ENCODE measurements around the gene SDC4.

The SDC4 gene

GRCh38 chr20:45344168-45344860 lies 3.9 kb downstream of the SDC4 start:
- DNase-seq (ENCODE audit: low read depth in 1 of 2, low spot score in 1 of 2): no peak

GRCh38 chr20:45343532-45344167 lies 4.6 kb downstream of the SDC4 start:
- no peak for DNase-seq (ENCODE audit: low read depth in 1 of 2, low spot score in 1 of 2)

- no peak for DNase-seq (ENCODE audit: low read depth in 1 of 2, low spot score in 1 of 2)
These were observed 5.2 kb downstream of the SDC4 start for GRCh38 chr20:45342855-45343531.

- DNase-seq (ENCODE audit: low read depth in 1 of 2, low spot score in 1 of 2): no peak
These were observed 6.0 kb downstream of the SDC4 start for GRCh38 chr20:45341939-45342854.

- no peak for DNase-seq (ENCODE audit: low read depth in 1 of 2, low spot score in 1 of 2)
These were observed 6.7 kb downstream of the SDC4 start for GRCh38 chr20:45341579-45341938.

- no peak for DNase-seq (ENCODE audit: low read depth in 1 of 2, low spot score in 1 of 2)
These were observed 7.3 kb downstream of the SDC4 start for GRCh38 chr20:45340951-45341350.

GRCh38 chr20:45340236-45340847 lies 7.9 kb downstream of the SDC4 start:
- DNase-seq (ENCODE audit: low read depth in 1 of 2, low spot score in 1 of 2): no peak

- DNase-seq (ENCODE audit: low read depth in 1 of 2, low spot score in 1 of 2): no peak
These were observed 8.4 kb downstream of the SDC4 start for GRCh38 chr20:45339799-45340198.

- no peak for DNase-seq (ENCODE audit: low read depth in 1 of 2, low spot score in 1 of 2)
These were observed 9.1 kb downstream of the SDC4 start for GRCh38 chr20:45339084-45339483.

- no peak for DNase-seq (ENCODE audit: low read depth in 1 of 2, low spot score in 1 of 2)
These were observed 9.8 kb downstream of the SDC4 start for GRCh38 chr20:45338121-45339030.

- no peak for DNase-seq (ENCODE audit: low read depth in 1 of 2, low spot score in 1 of 2)
These were observed 10.7 kb downstream of the SDC4 start for GRCh38 chr20:45337367-45338120.

GRCh38 chr20:45336530-45337366 lies 11.5 kb downstream of the SDC4 start:
- no peak for DNase-seq (ENCODE audit: low read depth in 1 of 2, low spot score in 1 of 2)

- DNase-seq (ENCODE audit: low read depth in 1 of 2, low spot score in 1 of 2): no peak
These were observed 17.7 kb downstream of the SDC4 start for GRCh38 chr20:45330476-45330875.

- DNase-seq (ENCODE audit: low read depth in 1 of 2, low spot score in 1 of 2): no peak
These were observed 18.5 kb downstream of the SDC4 start for GRCh38 chr20:45329497-45330319.

GRCh38 chr20:45328451-45328850 lies 19.8 kb downstream of the SDC4 start:
- DNase-seq (ENCODE audit: low read depth in 1 of 2, low spot score in 1 of 2): no peak

GRCh38 chr20:45325371-45325770 lies 22.9 kb downstream of the SDC4 start:
- DNase-seq (ENCODE audit: low read depth in 1 of 2, low spot score in 1 of 2): no peak

GRCh38 chr20:45323731-45324130 lies 24.5 kb downstream of the SDC4 start:
- DNase-seq (ENCODE audit: low read depth in 1 of 2, low spot score in 1 of 2): no peak

Measured in stimulated activated CD4-positive, alpha-beta T cell treated with anti-CD3 and anti-CD28 coated beads, Interleukin-15, amount 100 ng/mL, for 1 hour (primary cell).